Upper lobe of right lung (tissue), 1 donor: ENCODE measurements around the gene CREBRF. TPM values are rescaled to one million over a fixed set of nuclear protein-coding genes. Genes with fewer than 3 reads are reported as not detected.

Source experiments
- ATAC-seq: fragments of 200-7000 bp; cut with Tn5 transposase; one replicate; pipeline ENCODE4 v1.9.1; 2020; ENCODE audit warnings: mild to moderate bottlenecking, moderate library complexity
- DNase-seq: peaks from one replicate; pipeline ENCODE4 v3.0.0-alpha.2; 2020
- H3K27ac ChIP-seq: fragments of 200-600 bp; one replicate; pipeline ENCODE4 v1.8.0; 2022
- H3K27me3 ChIP-seq: fragments of 200-600 bp; one replicate; pipeline ENCODE4 v1.8.0; 2022; ENCODE audit warnings: mild to moderate bottlenecking
- H3K36me3 ChIP-seq: fragments of 200-600 bp; one replicate; pipeline ENCODE4 v1.8.0; 2022
- H3K4me1 ChIP-seq: fragments of 200-600 bp; one replicate; pipeline ENCODE4 v1.8.0; 2022
- H3K4me3 ChIP-seq: fragments of 200-600 bp; one replicate; pipeline ENCODE4 v1.8.0; 2022; ENCODE audit warnings: mild to moderate bottlenecking
- H3K9me3 ChIP-seq: fragments of 200-600 bp; one replicate; pipeline ENCODE4 v1.8.0; 2022
- CTCF ChIP-seq: fragments of 200-600 bp; IDR thresholded peaks from one replicate; pipeline ENCODE4 v1.8.0; 2022; ENCODE audit warnings: antibody characterized with exemption
- intact Hi-C: fragments of 100-400 bp; cut with DNase I; formaldehyde crosslinking; loops from one replicate; pipeline ENCODE4 v1.11.0; 2022
- total RNA-seq: library from RNA; stranded (reverse); fragmentation: NEBNext Ultra II Directional; extraction: Animal tissue kit (Norgen Biotek cat#: 25700); gene quantifications from one replicate; pipeline ENCODE4 v1.2.1, GENCODE V29; 2021
- donor health status: DM: no; HTN: yes; CAD: no; lungs with severe emphysema.

Gene CREBRF
- total RNA-seq, 1 donor from 2014 or later: 47.4 TPM

GRCh38 chr5:173050791-173051190, 5.4 kb upstream of the CREBRF start:
- Histone ChIP-seq H3K27ac (no peak overlapping the region), H3K4me1 (peaks cover 7% of the 10 kb centered on the region), H3K36me3 (no peaks in the 10 kb centered on the region), H3K4me3 (no peak overlapping the region), H3K27me3 (no peaks in the 10 kb centered on the region), H3K9me3 (no peaks in the 10 kb centered on the region)
- intact Hi-C loops: no loop called here
- no peak for ATAC-seq
- TF ChIP-seq CTCF: no peak
- DNase-seq: no peak

- DNase-seq: no peak
- no peak for ATAC-seq
- no peak overlapping the region for H3K4me3 ChIP-seq
- H3K9me3 ChIP-seq: no peaks in the 10 kb centered on the region
- peaks cover 7% of the 10 kb centered on the region for H3K4me1 ChIP-seq
- H3K27me3 ChIP-seq: no peaks in the 10 kb centered on the region
- no peak overlapping the region for H3K27ac ChIP-seq
- intact Hi-C loops: no loop called here
- H3K36me3 ChIP-seq: no peaks in the 10 kb centered on the region
- TF ChIP-seq CTCF: no peak
These were observed 4.4 kb upstream of the CREBRF start for GRCh38 chr5:173051746-173052145.

- no peaks in the 10 kb centered on the region for H3K9me3 ChIP-seq
- H3K36me3 ChIP-seq: no peaks in the 10 kb centered on the region
- H3K27me3 ChIP-seq: no peaks in the 10 kb centered on the region
- intact Hi-C loops: no loop called here
- peaks cover 10% of the 10 kb centered on the region for H3K4me1 ChIP-seq
- DNase-seq (no peak), ATAC-seq (no peak)
- no peak overlapping the region for H3K4me3 ChIP-seq
- no peak for TF ChIP-seq CTCF
- no peak overlapping the region for H3K27ac ChIP-seq
These were observed 3.1 kb upstream of the CREBRF start for GRCh38 chr5:173053041-173053440.

GRCh38 chr5:173055042-173055721, 970 bp upstream of the CREBRF start:
- intact Hi-C loops: no loop called here
- TF ChIP-seq CTCF: no peak
- no peaks in the 10 kb centered on the region for H3K9me3 ChIP-seq
- no peak for ATAC-seq
- H3K36me3 ChIP-seq: no peaks in the 10 kb centered on the region
- DNase-seq: no peak
- H3K27ac ChIP-seq: peak overlapping the region; percentile 30
- H3K4me1 ChIP-seq: peaks cover 20% of the 10 kb centered on the region
- no peaks in the 10 kb centered on the region for H3K27me3 ChIP-seq
- H3K4me3 ChIP-seq: peak overlapping the region; percentile 99

- intact Hi-C loops: no loop called here
- ATAC-seq: no peak
These were observed 500 bp upstream of the CREBRF start for GRCh38 chr5:173055722-173055982.

More at GRCh38 chr5:173055722-173055982, 500 bp upstream of the CREBRF start:
- H3K27me3 ChIP-seq: no peaks in the 10 kb centered on the region
- peak overlapping the region; percentile 99 for H3K4me3 ChIP-seq
- no peak for DNase-seq
- H3K36me3 ChIP-seq: no peaks in the 10 kb centered on the region
- H3K27ac ChIP-seq: peak overlapping the region; percentile 30
- no peaks in the 10 kb centered on the region for H3K9me3 ChIP-seq
- H3K4me1 ChIP-seq: peaks cover 20% of the 10 kb centered on the region
- TF ChIP-seq CTCF: no peak
